Upper lobe of left lung (tissue), 6 donors: Measurements from ENCODE around the gene SLIT1. TPM values are rescaled to one million over a fixed set of nuclear protein-coding genes. Genes with fewer than 3 reads are reported as not detected.

ENCODE experiments used
- ATAC-seq, 2 donors: fragments of 200-7000 bp; cut with Tn5 transposase; one replicate each; pipeline ENCODE4 v1.9.1; 2022; ENCODE audit warnings: mild to moderate bottlenecking in 2 of 2, moderate library complexity in 2 of 2; ENCODE audit not compliant: low FRiP score in 2 of 2
- DNase-seq, 2 donors: peaks; one replicate each; pipeline ENCODE4 v3.0.0-alpha.2; 2019 to 2020
- H3K27ac ChIP-seq, 4 donors: fragments of 200-600 bp; sonication (generic); one replicate each; pipeline ENCODE4 v1.5.1; 2016 to 2019
- H3K27me3 ChIP-seq, 4 donors: fragments of 200-600 bp; sonication (generic); one replicate each; pipeline ENCODE4 v1.5.1; 2017 to 2019
- H3K36me3 ChIP-seq, 4 donors: fragments of 200-600 bp; sonication (generic); one replicate each; pipeline ENCODE4 v1.5.1; 2016 to 2019
- H3K4me1 ChIP-seq, 4 donors: fragments of 200-600 bp; sonication (generic); one replicate each; pipeline ENCODE4 v1.5.1; 2018 to 2019
- H3K4me3 ChIP-seq, 4 donors: fragments of 200-600 bp; sonication (generic); one replicate each; pipeline ENCODE4 v1.5.1; 2017 to 2019; ENCODE audit warnings: mild to moderate bottlenecking in 2 of 4, moderate library complexity in 1 of 4
- H3K9me3 ChIP-seq, 4 donors: fragments of 200-600 bp; sonication (generic); one replicate each; pipeline ENCODE4 v1.5.1; 2018 to 2019
- CTCF ChIP-seq, 6 experiments: fragments of 450-650 bp in 4 of 6; fragments of 200-600 bp in 2 of 6; sonication (generic) in 2 of 6; IDR thresholded peaks; one replicate each; pipeline ENCODE4 v1.5.1; 2016 to 2019; ENCODE audit warnings: antibody characterized with exemption in 6 of 6
- EP300 ChIP-seq, 4 donors: sonication (generic); formaldehyde crosslinking; IDR thresholded peaks; one replicate each; pipeline ENCODE4 v1.5.1; 2017; ENCODE audit warnings: antibody characterized with exemption in 4 of 4, control low read depth in 2 of 4
- POLR2A ChIP-seq, 4 donors: fragments of 450-650 bp; IDR thresholded peaks; one replicate each; pipeline ENCODE4 v1.5.1; 2016 to 2017; ENCODE audit warnings: antibody characterized with exemption in 4 of 4, mild to moderate bottlenecking in 2 of 4
- POLR2AphosphoS5 ChIP-seq, 2 donors: sonication (generic); formaldehyde crosslinking; IDR thresholded peaks; one replicate each; pipeline ENCODE4 v1.5.1; 2017; ENCODE audit warnings: antibody characterized with exemption in 2 of 2
- WGBS, 2 donors: methylation state at CpG; one replicate each; pipeline ENCODE4 v1.1.5; 2017 to 2018; 5-methylcytosine and 5-hydroxymethylcytosine counted together
- total RNA-seq, 6 donors: library from RNA; depleted of rRNA in 4 of 6; stranded (reverse); fragments of >200 nt in 4 of 6; gene quantifications; one replicate each; pipeline versions ENCODE4 v1.1.0 to v1.2.1, GENCODE V29; 2016 to 2021
- donor health status: DM: no; HTN: no; CAD: no; lungs with moderate emphysema.
- donor health status: DM: no; HTN: yes; CAD: no; lungs with severe emphysema.

Gene SLIT1
- total RNA-seq, 6 donors from 2014 or later = 0.30 to 1.6 (median 0.54) TPM; not detected in 1

- H3K4me1 ChIP-seq = no peaks in the 10 kb centered on the region
- 72 to 89% methylated on average over 6 of the region's 6 CpGs for WGBS, 2 donors
- H3K27ac ChIP-seq = no peak overlapping the region
- H3K9me3 ChIP-seq = no peaks in the 10 kb centered on the region
- H3K4me3 ChIP-seq = no peak overlapping the region
- TF ChIP-seq POLR2AphosphoS5 (IDR thresholded peaks at IDR 0.05) (no peak), EP300 (IDR thresholded peaks at IDR 0.05) (no peak), CTCF (IDR thresholded peaks at IDR 0.05) (no peak), POLR2A (IDR thresholded peaks at IDR 0.05) (no peak)
- ATAC-seq (no peak), DNase-seq (no peak)
- no peaks in the 10 kb centered on the region for H3K27me3 ChIP-seq
- H3K36me3 ChIP-seq = no peaks in the 10 kb centered on the region
Observed at GRCh38 chr10:97157578-97158095, 28.1 kb downstream of the SLIT1 start.

- Histone ChIP-seq H3K4me1 (no peaks in the 10 kb centered on the region), H3K27ac (no peak overlapping the region), H3K9me3 (no peaks in the 10 kb centered on the region), H3K27me3 (no peaks in the 10 kb centered on the region), H3K36me3 (no peaks in the 10 kb centered on the region), H3K4me3 (no peak overlapping the region)
- WGBS, 2 donors = 68 to 100% methylated on average over 2 to 4 of the region's 4 CpGs
- DNase-seq (no peak), ATAC-seq (no peak)
- TF ChIP-seq CTCF (IDR thresholded peaks at IDR 0.05) (no peak), POLR2AphosphoS5 (IDR thresholded peaks at IDR 0.05) (no peak), POLR2A (IDR thresholded peaks at IDR 0.05) (no peak), EP300 (IDR thresholded peaks at IDR 0.05) (no peak)
Observed at GRCh38 chr10:97154781-97155180, 31.0 kb downstream of the SLIT1 start.

GRCh38 chr10:97154162-97154561 is 31.6 kb downstream of the SLIT1 start:
- Histone ChIP-seq H3K9me3 (no peaks in the 10 kb centered on the region), H3K27ac (no peak overlapping the region), H3K4me1 (no peaks in the 10 kb centered on the region), H3K27me3 (no peaks in the 10 kb centered on the region), H3K4me3 (no peak overlapping the region), H3K36me3 (no peaks in the 10 kb centered on the region)
- DNase-seq (no peak), ATAC-seq (no peak)
- WGBS, 2 donors = 79 to 84% methylated on average over 4 of the region's 4 CpGs
- TF ChIP-seq CTCF (IDR thresholded peaks at IDR 0.05) (no peak), POLR2AphosphoS5 (IDR thresholded peaks at IDR 0.05) (no peak), POLR2A (IDR thresholded peaks at IDR 0.05) (no peak), EP300 (IDR thresholded peaks at IDR 0.05) (no peak)

- Histone ChIP-seq H3K27ac (no peak overlapping the region), H3K4me1 (no peaks in the 10 kb centered on the region), H3K4me3 (no peak overlapping the region), H3K9me3 (no peaks in the 10 kb centered on the region), H3K36me3 (no peaks in the 10 kb centered on the region), H3K27me3 (no peaks in the 10 kb centered on the region)
- no peak for TF ChIP-seq CTCF (IDR thresholded peaks at IDR 0.05)
- no peak for TF ChIP-seq POLR2A (IDR thresholded peaks at IDR 0.05)
- no peak for TF ChIP-seq EP300 (IDR thresholded peaks at IDR 0.05)
- no peak for TF ChIP-seq POLR2AphosphoS5 (IDR thresholded peaks at IDR 0.05)
- WGBS, 2 donors = 87 to 91% methylated on average over 6 to 7 of the region's 7 CpGs
- ATAC-seq (no peak), DNase-seq (no peak)
Observed at GRCh38 chr10:97153270-97153850, 32.4 kb downstream of the SLIT1 start.

- 83 to 87% methylated on average over 6 of the region's 6 CpGs for WGBS, 2 donors
Observed at GRCh38 chr10:97151307-97151914, 34.3 kb downstream of the SLIT1 start.

More at GRCh38 chr10:97151307-97151914, 34.3 kb downstream of the SLIT1 start:
- Histone ChIP-seq H3K4me1 (no peaks in the 10 kb centered on the region), H3K27me3 (no peaks in the 10 kb centered on the region), H3K27ac (no peak overlapping the region), H3K4me3 (no peak overlapping the region), H3K9me3 (no peaks in the 10 kb centered on the region), H3K36me3 (no peaks in the 10 kb centered on the region)
- TF ChIP-seq EP300 (IDR thresholded peaks at IDR 0.05) (no peak), POLR2AphosphoS5 (IDR thresholded peaks at IDR 0.05) (no peak), CTCF (IDR thresholded peaks at IDR 0.05) (no peak), POLR2A (IDR thresholded peaks at IDR 0.05) (no peak)
- ATAC-seq (no peak), DNase-seq (no peak)
